H1 (cell line): ENCODE measurements around the gene SERGEF. TPM values are rescaled to one million over a fixed set of nuclear protein-coding genes. Genes with fewer than 3 reads are reported as not detected.

Experiments
- CTCF ChIA-PET: fragments of 300-600 bp; sonication (Branson Sonifier 250); formaldehyde crosslinking; loops from one replicate; lab custom pipeline; 2021; ENCODE audit not compliant: partially characterized antibody; lab: Charles Lee
- POLR2A ChIA-PET: fragments of 300-600 bp; sonication (Branson Sonifier 250); formaldehyde crosslinking; loops from one replicate; lab custom pipeline; 2021; ENCODE audit warnings: inconsistent platforms; ENCODE audit not compliant: partially characterized antibody; lab: Charles Lee
- DNase-seq, 2 experiments: peaks; one replicate each; pipeline versions ENCODE4 v3.0.0 to v3.0.0-alpha.2; 2010 to 2022; ENCODE audit warnings: low spot score in 2 of 2, low read depth in 1 of 2, mixed read lengths in 1 of 2
- FAIRE-seq: peaks from 2 replicates; lab custom pipeline; 2011; peaks lifted over from hg19 to GRCh38; lab: Jason Lieb, UNC
- H2AFZ ChIP-seq: 2 replicates; pipeline ENCODE4 v1.8.1; 2012; ENCODE audit warnings: low read length, inconsistent platforms
- H2AK5ac ChIP-seq: 2 replicates; pipeline ENCODE4 v1.6.1; 2013; ENCODE audit warnings: low read depth, low read length
- H2BK120ac ChIP-seq: replicated peaks from 2 replicates; pipeline ENCODE3; 2013; ENCODE audit warnings: low read depth, low read length, inconsistent platforms
- H2BK12ac ChIP-seq: 2 replicates; pipeline ENCODE4 v1.6.1; 2013; ENCODE audit warnings: low read depth, low read length
- H2BK15ac ChIP-seq: 2 replicates; pipeline ENCODE4 v1.6.1; 2013; ENCODE audit warnings: low read length
- H2BK20ac ChIP-seq: 2 replicates; pipeline ENCODE4 v1.6.1; 2013; ENCODE audit warnings: low read length
- H2BK5ac ChIP-seq: 2 replicates; pipeline ENCODE4 v1.6.1; 2013; ENCODE audit warnings: low read depth, low read length
- H3K14ac ChIP-seq: 2 replicates; pipeline ENCODE4 v1.6.1; 2013; ENCODE audit warnings: inconsistent platforms; ENCODE audit not compliant: insufficient read length
- H3K18ac ChIP-seq: 2 replicates; pipeline ENCODE4 v1.6.1; 2013; ENCODE audit warnings: low read length; ENCODE audit errors: extremely low read depth
- H3K23ac ChIP-seq: 2 replicates; pipeline ENCODE4 v1.6.1; 2013; ENCODE audit warnings: inconsistent platforms; ENCODE audit not compliant: insufficient read length
- H3K23me2 ChIP-seq: 2 replicates; pipeline ENCODE4 v1.6.1; 2013; ENCODE audit warnings: low read depth, low read length
- H3K27ac ChIP-seq: 2 replicates; pipeline ENCODE4 v1.6.1; 2011; ENCODE audit warnings: low read depth, low read length, inconsistent platforms
- H3K27me3 ChIP-seq, 4 experiments: replicated peaks in 1 of 4; 1 replicate in 1 of 4; 2 replicates in 3 of 4; pipeline versions ENCODE4 v1.6.1 to v1.8.1; 2011 to 2013; ENCODE audit warnings: low read length in 3 of 4, mild to moderate bottlenecking in 3 of 4, inconsistent platforms in 2 of 4, mixed read lengths in 2 of 4, moderate library complexity in 1 of 4; ENCODE audit not compliant: control insufficient read depth in 3 of 4, insufficient read depth in 3 of 4; ENCODE audit errors: extremely low read depth in 1 of 4
- H3K36me3 ChIP-seq, 4 experiments: 2 replicates each; pipeline versions ENCODE4 v1.6.1 to v1.8.1; 2011 to 2013; ENCODE audit warnings: mild to moderate bottlenecking in 4 of 4, low read length in 3 of 4, moderate library complexity in 2 of 4, control low read depth in 1 of 4, inconsistent platforms in 1 of 4; ENCODE audit not compliant: insufficient read depth in 4 of 4, control insufficient read depth in 2 of 4
- H3K4ac ChIP-seq: replicated peaks from 2 replicates; pipeline ENCODE3; 2013; ENCODE audit warnings: low read length, low read depth, mixed read lengths, inconsistent platforms; ENCODE audit not compliant: insufficient read length
- H3K4me1 ChIP-seq, 4 experiments: replicated peaks in 1 of 4; 1 replicate in 1 of 4; 2 replicates in 3 of 4; pipeline versions ENCODE4 v1.6.1 to v1.8.1; 2011 to 2013; ENCODE audit warnings: low read length in 3 of 4, inconsistent platforms in 2 of 4, mixed read lengths in 1 of 4; ENCODE audit not compliant: insufficient read depth in 4 of 4, control insufficient read depth in 3 of 4
- H3K4me2 ChIP-seq, 2 experiments: 2 replicates each; pipeline versions ENCODE4 v1.6.1 to v1.8.1; 2011 to 2013; ENCODE audit warnings: low read depth in 2 of 2, low read length in 2 of 2, control low read depth in 1 of 2, inconsistent platforms in 1 of 2, mild to moderate bottlenecking in 1 of 2; ENCODE audit not compliant: insufficient read depth in 1 of 2
- H3K4me3 ChIP-seq, 4 experiments: fragments of 200-600, 300-600 bp in 1 of 4; sonication (generic), shearing (Covaris generic), sonication (Bioruptor Twin) in 1 of 4; 2 replicates each; pipeline versions ENCODE4 v1.5.1 to v1.8.1; 2011 to 2016; ENCODE audit warnings: low read length in 4 of 4, low read depth in 3 of 4, control low read depth in 2 of 4, inconsistent platforms in 2 of 4, mild to moderate bottlenecking in 2 of 4, mixed read lengths in 1 of 4, moderate library complexity in 1 of 4; ENCODE audit not compliant: insufficient read depth in 2 of 4; ENCODE audit errors: extremely low read depth in 1 of 4
- H3K56ac ChIP-seq: replicated peaks from 2 replicates; pipeline ENCODE3; 2013; ENCODE audit warnings: low read depth, mild to moderate bottlenecking, mixed read lengths, low read length, inconsistent platforms; ENCODE audit not compliant: insufficient read length
- H3K79me1 ChIP-seq: 2 replicates; pipeline ENCODE4 v1.6.1; 2013; ENCODE audit warnings: low read depth, low read length, control low read depth
- H3K79me2 ChIP-seq, 2 experiments: 2 replicates each; pipeline versions ENCODE4 v1.6.1 to v1.8.1; 2012 to 2013; ENCODE audit warnings: low read length in 2 of 2, mild to moderate bottlenecking in 2 of 2, inconsistent platforms in 1 of 2; ENCODE audit not compliant: insufficient read depth in 2 of 2, control insufficient read depth in 1 of 2
- H3K9ac ChIP-seq, 4 experiments: replicated peaks in 1 of 4; 1 replicate in 1 of 4; 2 replicates in 3 of 4; pipeline versions ENCODE4 v1.6.1 to v1.8.1; 2011 to 2013; ENCODE audit warnings: low read depth in 3 of 4, low read length in 3 of 4, control low read depth in 2 of 4, mild to moderate bottlenecking in 2 of 4, moderate library complexity in 2 of 4, inconsistent platforms in 1 of 4; ENCODE audit errors: extremely low read depth in 1 of 4
- H3K9me3 ChIP-seq, 2 experiments: 2 replicates each; pipeline versions ENCODE4 v1.6.1 to v1.8.1; 2012 to 2013; ENCODE audit warnings: mild to moderate bottlenecking in 2 of 2, moderate library complexity in 2 of 2, control low read depth in 1 of 2, inconsistent platforms in 1 of 2, low read depth in 1 of 2, low read length in 1 of 2, mixed read lengths in 1 of 2; ENCODE audit not compliant: insufficient read depth in 2 of 2
- H4K20me1 ChIP-seq, 2 experiments: replicated peaks in 1 of 2; 2 replicates each; pipeline versions ENCODE3 to v1.8.1; 2011 to 2013; ENCODE audit warnings: inconsistent platforms in 2 of 2, low read length in 2 of 2, mild to moderate bottlenecking in 1 of 2; ENCODE audit not compliant: insufficient read depth in 2 of 2, control insufficient read depth in 1 of 2
- H4K5ac ChIP-seq: 2 replicates; pipeline ENCODE4 v1.6.1; 2013; ENCODE audit warnings: low read length, low read depth, mixed read lengths, inconsistent platforms; ENCODE audit not compliant: insufficient read length
- H4K8ac ChIP-seq: 2 replicates; pipeline ENCODE4 v1.8.0; 2013; ENCODE audit warnings: mild to moderate bottlenecking, moderate library complexity, low read length, inconsistent platforms; ENCODE audit not compliant: insufficient read depth; ENCODE audit errors: extremely low read depth
- H4K91ac ChIP-seq: replicated peaks from 2 replicates; pipeline ENCODE3; 2013; ENCODE audit warnings: low read length, mixed read lengths, inconsistent platforms; ENCODE audit not compliant: insufficient read length
- ATF2 ChIP-seq: IDR thresholded peaks from 2 replicates; pipeline ENCODE4 v1.6.1; 2012; ENCODE audit warnings: low read length, inconsistent platforms
- CHD2 ChIP-seq: IDR thresholded peaks from 2 replicates; pipeline ENCODE4 v1.6.1; 2012; ENCODE audit warnings: low read length, improper control_type of control experiment
- CTBP2 ChIP-seq: IDR thresholded peaks from 2 replicates; pipeline ENCODE4 v1.7.0; 2011; ENCODE audit warnings: borderline replicate concordance, mild to moderate bottlenecking, moderate library complexity, mixed read lengths, low read length; ENCODE audit not compliant: insufficient read depth, insufficient read length
- GABPA ChIP-seq: IDR thresholded peaks from 2 replicates; pipeline ENCODE4 v1.6.1; 2011; ENCODE audit warnings: mild to moderate bottlenecking, low read length, moderate library complexity, borderline replicate concordance; ENCODE audit not compliant: insufficient read depth
- MAFK ChIP-seq: IDR thresholded peaks from 2 replicates; pipeline ENCODE4 v1.6.1; 2012; ENCODE audit warnings: low read depth, mild to moderate bottlenecking, improper control_type of control experiment, low read length
- NRF1 ChIP-seq: IDR thresholded peaks from 2 replicates; pipeline ENCODE4 v1.6.1; 2011; ENCODE audit warnings: mild to moderate bottlenecking, low read depth, low read length, improper control_type of control experiment
- PHF8 ChIP-seq: fragments of 200-600 bp; sonication (generic); conservative IDR thresholded peaks from 2 replicates; pipeline ENCODE4 v1.7.1; 2012; ENCODE audit warnings: low read depth, mild to moderate bottlenecking, inconsistent platforms, low read length, moderate library complexity
- RFX5 ChIP-seq: IDR thresholded peaks from 2 replicates; pipeline ENCODE4 v1.6.1; 2011; ENCODE audit warnings: low read depth, low read length, improper control_type of control experiment, borderline replicate concordance
- SIN3A ChIP-seq, 2 experiments: IDR thresholded peaks in 1 of 2; conservative IDR thresholded peaks in 1 of 2; 2 replicates each; pipeline ENCODE4 v1.6.1; 2011 to 2012; ENCODE audit warnings: low read length in 2 of 2, improper control_type of control experiment in 1 of 2, low read depth in 1 of 2, mild to moderate bottlenecking in 1 of 2
- SP1 ChIP-seq: IDR thresholded peaks from 2 replicates; pipeline ENCODE4 v1.6.1; 2011; ENCODE audit warnings: low read depth, low read length
- SP4 ChIP-seq: IDR thresholded peaks from 2 replicates; pipeline ENCODE4 v1.6.1; 2012; ENCODE audit warnings: low read length, inconsistent platforms
- WGBS, 2 experiments: shearing (Covaris generic) in 1 of 2; methylation state at CpG; one replicate each; pipeline versions ENCODE4 v1.1.6 to v1.1.7; 2013 to 2015; ENCODE audit warnings: low lambda C conversion rate in 2 of 2, mixed read lengths in 2 of 2, inconsistent platforms in 1 of 2, low coverage in 1 of 2, missing lambda C conversion rate in 1 of 2; ENCODE audit not compliant: insufficient replicate concordance in 2 of 2, insufficient coverage in 1 of 2, insufficient read length in 1 of 2; ENCODE audit errors: extremely low coverage in 1 of 2, missing lambda C conversion rate in 1 of 2; 5-methylcytosine and 5-hydroxymethylcytosine counted together
- polyA plus RNA-seq, 7 experiments: library from polyadenylated mRNA; depleted of rRNA in 3 of 7; stranded (reverse) in 5 of 7; unstranded in 2 of 7; fragments of >200 nt in 5 of 7; fragments of 200-250 nt in 2 of 7; gene quantifications; 1 replicate in 5 of 7; 2 replicates in 1 of 7; 4 replicates in 1 of 7; pipeline versions ENCODE4 v1.2.1 to v1.2.3, GENCODE V29; 2011 to 2013; ENCODE audit warnings: missing spikeins in 2 of 7, mixed read lengths in 2 of 7
- total RNA-seq: library from RNA; stranded (reverse); fragmentation: NEBNext Ultra II Directional; extraction: Animal tissue kit (Norgen Biotek cat#: 25700); gene quantifications from 2 replicates; pipeline ENCODE4 v1.2.1, GENCODE V29; 2021

SERGEF gene
- total and polyA plus RNA-seq, 2 of the 8 experiments (the other 6 are each of a cell fraction or from before 2014, with no cell fraction given), result 16.6 to 28.8 TPM

DNA sequence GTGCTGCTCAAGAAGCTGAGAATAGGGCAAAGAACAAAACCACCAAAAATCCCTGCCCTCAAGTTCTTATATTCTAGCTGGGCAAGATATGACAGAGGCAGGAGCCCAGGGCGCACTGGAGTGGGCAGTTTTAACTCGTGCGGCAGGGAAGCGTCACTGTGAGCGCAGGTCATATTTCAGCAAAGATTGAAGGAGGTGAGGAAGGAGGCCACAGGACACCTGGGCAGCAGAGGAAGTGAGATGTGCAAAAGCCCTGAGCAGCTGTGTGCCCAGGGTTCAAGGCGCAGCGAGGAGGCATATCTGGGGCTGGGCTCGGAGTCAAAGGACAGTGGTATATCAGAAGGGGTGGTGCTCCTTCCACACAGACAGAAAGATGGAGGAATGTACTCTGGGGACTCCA, 264.8 kb downstream of the SERGEF start:
- Histone ChIP-seq H2BK5ac (no peak overlapping the region), H3K4ac (no peak overlapping the region), H3K9me3 (no peaks in the 10 kb centered on the region), H3K23me2 (no peaks in the 10 kb centered on the region), H3K4me1 (no peaks in the 10 kb centered on the region), H3K79me1 (no peaks in the 10 kb centered on the region), H4K8ac (no peak overlapping the region), H3K14ac (no peak overlapping the region), H2BK20ac (no peak overlapping the region), H3K27ac (no peak overlapping the region), H3K18ac (no peak overlapping the region), H3K9ac (no peak overlapping the region), H2BK120ac (no peak overlapping the region), H3K23ac (no peak overlapping the region), H4K5ac (no peak overlapping the region), H2AK5ac (no peak overlapping the region), H3K79me2 (no peaks in the 10 kb centered on the region), H2BK15ac (no peak overlapping the region), H2BK12ac (no peak overlapping the region), H3K36me3 (no peaks in the 10 kb centered on the region), H3K56ac (no peak overlapping the region), H4K91ac (no peak overlapping the region), H4K20me1 (no peaks in the 10 kb centered on the region), H3K27me3 (no peaks in the 10 kb centered on the region; a peak in 1 of 7 replicates), H3K4me3 (no peak overlapping the region)
- POLR2A ChIA-PET, result no interaction called here
- FAIRE-seq, result no peak
- WGBS, 2 experiments, result 92% methylated on average over 8 of the region's 8 CpGs; no CpG with 5 or more reads in 1 of the 2 experiments
- DNase-seq, result no peak
- CTCF ChIA-PET, result interaction anchor here (1.0 to 11.8 kb wide), 9 partner anchors 9 to 231 kb away, joined by 3 to 159 read pairs (median 9); partner anchors contain the start of gene KCNC1
- TF ChIP-seq GABPA (no peak), SP1 (no peak), ATF2 (no peak), NRF1 (no peak), CHD2 (no peak), MAFK (no peak), CTBP2 (no peak), RFX5 (no peak), SIN3A (conservative IDR thresholded peaks at IDR 0.05 in 1 of 2, IDR thresholded peaks at IDR 0.05 in 1 of 2; ENCODE audit: low read depth in 1 of 2, low read length in 2 of 2) (no peak), SP4 (no peak), PHF8 (no peak)
- TF ChIP-seq, all 59 proteins: peak for 0
- Histone ChIP-seq H2AFZ (no peak overlapping the region), H3K4me2 (no peak overlapping the region)
